Prostate gland (tissue), 2 donors: ENCODE results near the gene CCDC91.

Experiments used
- POLR2A ChIP-seq: fragments of 450-650 bp; IDR thresholded peaks from one replicate; pipeline ENCODE4 v1.6.1; 2016; ENCODE audit warnings: antibody characterized with exemption, mild to moderate bottlenecking
- TF ChIP-seq, protein P1 (sequence below), 4 experiments: fragments of 200-600 bp in 2 of 4; fragments of 450-650 bp in 2 of 4; sonication (generic) in 2 of 4; IDR thresholded peaks; 1 replicate in 3 of 4; 2 replicates in 1 of 4; pipeline ENCODE4 v1.5.1; 2016 to 2019; ENCODE audit warnings: antibody characterized with exemption in 4 of 4, mild to moderate bottlenecking in 2 of 4, moderate library complexity in 2 of 4

DNA sequence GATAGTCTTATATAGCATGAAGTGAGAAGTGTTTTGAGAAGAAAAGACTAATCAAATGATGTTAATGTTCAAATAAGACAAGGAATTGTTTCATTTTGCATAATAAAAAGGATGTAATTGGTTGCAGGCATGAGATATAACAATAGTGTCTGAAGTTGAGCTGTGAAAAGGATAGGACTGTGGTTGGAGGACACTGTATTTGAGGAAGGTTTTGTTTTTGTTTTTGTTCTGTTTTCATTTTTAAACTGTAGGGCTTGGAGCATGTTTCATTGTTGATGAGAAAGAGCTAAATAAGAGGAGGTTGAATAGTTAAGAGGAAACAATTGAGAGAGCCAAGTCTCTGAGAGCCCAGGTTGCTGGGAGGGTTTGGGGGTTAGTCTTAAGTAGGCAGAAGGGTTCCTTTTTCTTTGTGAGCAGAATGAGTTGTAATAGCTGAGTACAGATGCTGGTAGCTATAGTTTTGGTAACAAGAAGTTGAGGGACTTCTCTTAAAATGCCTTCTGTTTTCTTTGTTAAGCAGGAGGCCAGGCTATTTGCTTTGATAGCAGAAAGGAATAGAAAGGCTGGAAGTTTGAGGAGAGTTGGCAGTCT is 58.4 kb downstream of the CCDC91 start:
- TF ChIP-seq POLR2A, result no peak
- TF ChIP-seq, protein P1, sequence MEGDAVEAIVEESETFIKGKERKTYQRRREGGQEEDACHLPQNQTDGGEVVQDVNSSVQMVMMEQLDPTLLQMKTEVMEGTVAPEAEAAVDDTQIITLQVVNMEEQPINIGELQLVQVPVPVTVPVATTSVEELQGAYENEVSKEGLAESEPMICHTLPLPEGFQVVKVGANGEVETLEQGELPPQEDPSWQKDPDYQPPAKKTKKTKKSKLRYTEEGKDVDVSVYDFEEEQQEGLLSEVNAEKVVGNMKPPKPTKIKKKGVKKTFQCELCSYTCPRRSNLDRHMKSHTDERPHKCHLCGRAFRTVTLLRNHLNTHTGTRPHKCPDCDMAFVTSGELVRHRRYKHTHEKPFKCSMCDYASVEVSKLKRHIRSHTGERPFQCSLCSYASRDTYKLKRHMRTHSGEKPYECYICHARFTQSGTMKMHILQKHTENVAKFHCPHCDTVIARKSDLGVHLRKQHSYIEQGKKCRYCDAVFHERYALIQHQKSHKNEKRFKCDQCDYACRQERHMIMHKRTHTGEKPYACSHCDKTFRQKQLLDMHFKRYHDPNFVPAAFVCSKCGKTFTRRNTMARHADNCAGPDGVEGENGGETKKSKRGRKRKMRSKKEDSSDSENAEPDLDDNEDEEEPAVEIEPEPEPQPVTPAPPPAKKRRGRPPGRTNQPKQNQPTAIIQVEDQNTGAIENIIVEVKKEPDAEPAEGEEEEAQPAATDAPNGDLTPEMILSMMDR (IDR thresholded peaks at IDR 0.05), result no peak
